HCT116 (cell line): Measurements from ENCODE around the gene ZNF32. TPM values are rescaled to one million over a fixed set of nuclear protein-coding genes. Genes with fewer than 3 reads are reported as not detected.

Source experiments
- ATAC-seq: fragments of 200-7000 bp; cut with Tn5 transposase; 2 replicates; pipeline ENCODE4 v1.9.1; 2020; ENCODE audit warnings: mild to moderate bottlenecking, moderate library complexity
- BruUV-seq: library from RNA; stranded (reverse); fragments of 400-500 nt; replicated peaks from 2 replicates; lab custom pipeline; 2021; lab: Mats Ljungman, UMichigan
- CTCF ChIA-PET: fragments of 300-600 bp; sonication (Branson Sonifier 250); formaldehyde crosslinking; loops from one replicate; lab custom pipeline; 2021; ENCODE audit warnings: antibody characterized with exemption; lab: Charles Lee
- POLR2A ChIA-PET: fragments of 300-600, 350-600 bp; sonication (Branson Sonifier 250); formaldehyde crosslinking; loops from one replicate; lab custom pipeline; 2021; ENCODE audit warnings: antibody characterized with exemption; lab: Charles Lee
- RAD21 ChIA-PET, 2 experiments: fragments of 300-600 bp; sonication (Branson Sonifier 250); formaldehyde crosslinking; loops; one replicate each; lab custom pipeline; 2023; ENCODE audit warnings: low total read pairs in 2 of 2; ENCODE audit not compliant: uncharacterized antibody in 2 of 2, unreplicated experiment in 2 of 2, low non-redundant PET in 1 of 2; lab: Charles Lee
- DNase-seq: peaks from one replicate; pipeline ENCODE4 v3.0.0-alpha.2; 2010; ENCODE audit warnings: low read depth, low spot score
- H2AFZ ChIP-seq: fragments of 200-600 bp; shearing (Covaris generic), sonication (generic); 2 replicates; pipeline ENCODE4 v1.6.1; 2017; ENCODE audit warnings: low read depth, mixed run types, mixed read lengths, antibody characterized with exemption, low read length; ENCODE audit not compliant: poor library complexity, severe bottlenecking
- H3K27ac ChIP-seq: 2 replicates; pipeline ENCODE4 v1.5.1; 2012; ENCODE audit warnings: low read depth, low read length
- H3K27me3 ChIP-seq: fragments of 200-600 bp; sonication (generic); 2 replicates; pipeline ENCODE4 v1.6.1; 2016; ENCODE audit warnings: mixed run types, low read length, mixed read lengths; ENCODE audit not compliant: insufficient read depth
- H3K36me3 ChIP-seq, 2 experiments: fragments of 200-500 bp in 1 of 2; fragments of 200-600 bp in 1 of 2; sonication (Bioruptor generic) in 1 of 2; sonication (generic) in 1 of 2; 2 replicates each; pipeline versions ENCODE4 v1.5.1 to v1.6.1; 2014 to 2016; ENCODE audit warnings: low read length in 2 of 2, inconsistent platforms in 1 of 2, mixed read lengths in 1 of 2, mixed run types in 1 of 2; ENCODE audit not compliant: insufficient read depth in 2 of 2, control insufficient read depth in 1 of 2
- H3K4me1 ChIP-seq, 2 experiments: fragments of 200-600 bp in 1 of 2; sonication (generic) in 1 of 2; 2 replicates each; pipeline versions ENCODE4 v1.5.1 to v1.6.1; 2012 to 2017; ENCODE audit warnings: low read length in 2 of 2, inconsistent platforms in 1 of 2, mild to moderate bottlenecking in 1 of 2, mixed read lengths in 1 of 2, mixed run types in 1 of 2, moderate library complexity in 1 of 2; ENCODE audit not compliant: insufficient read depth in 2 of 2, control insufficient read depth in 1 of 2
- H3K4me2 ChIP-seq: fragments of 200-600 bp; sonication (generic); 2 replicates; pipeline ENCODE4 v1.6.1; 2017; ENCODE audit warnings: mixed run types, low read length, mixed read lengths
- H3K4me3 ChIP-seq, 2 experiments: fragments of 200-600 bp in 1 of 2; sonication (generic) in 1 of 2; replicated peaks in 1 of 2; 2 replicates each; pipeline ENCODE4 v1.5.1; 2011 to 2016; ENCODE audit warnings: low read length in 2 of 2, control low read depth in 1 of 2, low read depth in 1 of 2, mild to moderate bottlenecking in 1 of 2, mixed read lengths in 1 of 2, mixed run types in 1 of 2
- H3K79me2 ChIP-seq: fragments of 200-600 bp; sonication (generic); 2 replicates; pipeline ENCODE4 v1.6.1; 2017; ENCODE audit warnings: mild to moderate bottlenecking, mixed run types, low read length, moderate library complexity, mixed read lengths; ENCODE audit not compliant: insufficient read depth
- H3K9ac ChIP-seq: fragments of 200-600 bp; sonication (generic); 2 replicates; pipeline ENCODE4 v1.6.1; 2016; ENCODE audit warnings: low read length, mixed read lengths
- H3K9me2 ChIP-seq: fragments of 200-600 bp; sonication (generic), shearing (Covaris generic); 2 replicates; pipeline ENCODE4 v1.6.1; 2017; ENCODE audit warnings: mixed run types, mild to moderate bottlenecking, moderate library complexity; ENCODE audit not compliant: insufficient read depth
- H3K9me3 ChIP-seq, 2 experiments: fragments of 200-500 bp in 1 of 2; fragments of 200-600 bp in 1 of 2; sonication (Bioruptor generic) in 1 of 2; sonication (generic) in 1 of 2; 2 replicates each; pipeline ENCODE4 v1.6.1; 2014 to 2017; ENCODE audit warnings: low read length in 2 of 2, mixed read lengths in 2 of 2, inconsistent platforms in 1 of 2, low read depth in 1 of 2, mild to moderate bottlenecking in 1 of 2, mixed run types in 1 of 2, moderate library complexity in 1 of 2; ENCODE audit not compliant: control insufficient read depth in 1 of 2, insufficient read depth in 1 of 2
- H4K20me1 ChIP-seq: fragments of 200-600 bp; sonication (generic), shearing (Covaris generic); 2 replicates; pipeline ENCODE4 v1.6.1; 2017; ENCODE audit warnings: mixed run types, mild to moderate bottlenecking, moderate library complexity; ENCODE audit not compliant: insufficient read depth
- CBX3 ChIP-seq: IDR thresholded peaks from 2 replicates; pipeline ENCODE4 v1.6.1; 2012; ENCODE audit warnings: low read depth
- CEBPB ChIP-seq: IDR thresholded peaks from 2 replicates; pipeline ENCODE4 v1.6.1; 2012; ENCODE audit warnings: low read depth
- ELF1 ChIP-seq: IDR thresholded peaks from 2 replicates; pipeline ENCODE4 v1.6.1; 2012; ENCODE audit warnings: low read depth, borderline replicate concordance
- EZH2phosphoT487 ChIP-seq: fragments of 200-600 bp; IDR thresholded peaks from 2 replicates; pipeline ENCODE4 v1.6.1; 2018; ENCODE audit warnings: antibody characterized with exemption, borderline replicate concordance
- FOSL1 ChIP-seq: IDR thresholded peaks from 2 replicates; pipeline ENCODE4 v1.6.1; 2012; ENCODE audit warnings: low read depth
- POLR2AphosphoS5 ChIP-seq: IDR thresholded peaks from 2 replicates; pipeline ENCODE4 v1.6.1; 2011; ENCODE audit warnings: mild to moderate bottlenecking, low read depth, low read length, moderate library complexity
- RAD21 ChIP-seq: IDR thresholded peaks from 2 replicates; pipeline ENCODE4 v1.6.1; 2012; ENCODE audit warnings: low read depth, mild to moderate bottlenecking
- SIN3A ChIP-seq: IDR thresholded peaks from 2 replicates; pipeline ENCODE4 v1.6.1; 2012; ENCODE audit warnings: low read depth
- SP1 ChIP-seq: IDR thresholded peaks from 2 replicates; pipeline ENCODE4 v1.6.1; 2012; ENCODE audit warnings: low read depth
- SRF ChIP-seq: IDR thresholded peaks from 2 replicates; pipeline ENCODE4 v1.6.1; 2012; ENCODE audit warnings: low read depth
- ZFX ChIP-seq: fragments of 450-650 bp; IDR thresholded peaks from 2 replicates; pipeline ENCODE4 v1.6.1; 2017
- intact Hi-C: fragments of 100-400 bp; cut with micrococcal nuclease; formaldehyde crosslinking; loops from 2 replicates; pipeline ENCODE4 v1.10.0; 2022
- total RNA-seq: library from RNA; stranded (reverse); gene quantifications from one replicate; pipeline ENCODE4 v1.2.1, GENCODE V29; 2021; ENCODE audit not compliant: unreplicated experiment
- TF ChIP-seq, protein P1 (sequence below): IDR thresholded peaks from 2 replicates; pipeline ENCODE4 v1.6.1; 2012
- TF ChIP-seq, protein P2 (sequence below): IDR thresholded peaks from 2 replicates; pipeline ENCODE4 v1.6.1; 2012; ENCODE audit warnings: low read depth

Gene ZNF32
- total RNA-seq, 1 experiment from 2014 or later = 10.3 TPM

DNA sequence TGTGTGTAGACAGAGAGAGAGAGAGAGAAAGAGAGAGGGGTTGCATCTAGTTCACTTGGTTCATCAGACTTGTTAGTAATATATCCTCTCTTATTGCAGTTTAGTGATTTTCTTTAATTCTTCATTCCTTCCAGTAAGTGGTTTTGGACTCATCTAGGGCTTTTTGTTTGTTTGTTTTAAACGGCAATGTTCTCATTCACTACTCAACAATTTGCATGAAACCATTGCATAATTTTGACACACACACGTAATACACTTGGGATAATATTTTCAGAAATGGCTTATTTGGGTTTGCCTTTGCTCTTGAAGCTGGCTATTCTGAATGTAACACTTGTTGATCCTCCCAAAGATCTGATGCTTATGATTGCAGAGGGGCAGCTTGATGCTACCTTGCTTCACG lies 16.4 kb upstream of the ZNF32 start:
- Histone ChIP-seq H3K27me3 (no peaks in the 10 kb centered on the region), H4K20me1 (no peaks in the 10 kb centered on the region), H3K9me2 (no peaks in the 10 kb centered on the region), H3K4me1 (no peaks in the 10 kb centered on the region), H3K9me3 (no peaks in the 10 kb centered on the region), H3K27ac (no peak overlapping the region), H3K4me2 (no peak overlapping the region), H3K79me2 (no peaks in the 10 kb centered on the region), H3K4me3 (no peak overlapping the region), H3K36me3 (no peaks in the 10 kb centered on the region), H3K9ac (no peak overlapping the region), H2AFZ (no peak overlapping the region)
- POLR2A ChIA-PET = no interaction called here
- no peak for ATAC-seq
- RAD21 ChIA-PET = no interaction called here
- TF ChIP-seq, protein P1, sequence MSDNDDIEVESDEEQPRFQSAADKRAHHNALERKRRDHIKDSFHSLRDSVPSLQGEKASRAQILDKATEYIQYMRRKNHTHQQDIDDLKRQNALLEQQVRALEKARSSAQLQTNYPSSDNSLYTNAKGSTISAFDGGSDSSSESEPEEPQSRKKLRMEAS = no peak
- TF ChIP-seq SP1 = no peak
- no peak for TF ChIP-seq SIN3A
- no peak for TF ChIP-seq ZFX
- no peak for TF ChIP-seq FOSL1
- no peak for TF ChIP-seq ELF1
- TF ChIP-seq POLR2AphosphoS5 = no peak
- TF ChIP-seq RAD21 = no peak
- no peak for TF ChIP-seq CBX3
- no peak for TF ChIP-seq EZH2phosphoT487
- TF ChIP-seq, protein P2, sequence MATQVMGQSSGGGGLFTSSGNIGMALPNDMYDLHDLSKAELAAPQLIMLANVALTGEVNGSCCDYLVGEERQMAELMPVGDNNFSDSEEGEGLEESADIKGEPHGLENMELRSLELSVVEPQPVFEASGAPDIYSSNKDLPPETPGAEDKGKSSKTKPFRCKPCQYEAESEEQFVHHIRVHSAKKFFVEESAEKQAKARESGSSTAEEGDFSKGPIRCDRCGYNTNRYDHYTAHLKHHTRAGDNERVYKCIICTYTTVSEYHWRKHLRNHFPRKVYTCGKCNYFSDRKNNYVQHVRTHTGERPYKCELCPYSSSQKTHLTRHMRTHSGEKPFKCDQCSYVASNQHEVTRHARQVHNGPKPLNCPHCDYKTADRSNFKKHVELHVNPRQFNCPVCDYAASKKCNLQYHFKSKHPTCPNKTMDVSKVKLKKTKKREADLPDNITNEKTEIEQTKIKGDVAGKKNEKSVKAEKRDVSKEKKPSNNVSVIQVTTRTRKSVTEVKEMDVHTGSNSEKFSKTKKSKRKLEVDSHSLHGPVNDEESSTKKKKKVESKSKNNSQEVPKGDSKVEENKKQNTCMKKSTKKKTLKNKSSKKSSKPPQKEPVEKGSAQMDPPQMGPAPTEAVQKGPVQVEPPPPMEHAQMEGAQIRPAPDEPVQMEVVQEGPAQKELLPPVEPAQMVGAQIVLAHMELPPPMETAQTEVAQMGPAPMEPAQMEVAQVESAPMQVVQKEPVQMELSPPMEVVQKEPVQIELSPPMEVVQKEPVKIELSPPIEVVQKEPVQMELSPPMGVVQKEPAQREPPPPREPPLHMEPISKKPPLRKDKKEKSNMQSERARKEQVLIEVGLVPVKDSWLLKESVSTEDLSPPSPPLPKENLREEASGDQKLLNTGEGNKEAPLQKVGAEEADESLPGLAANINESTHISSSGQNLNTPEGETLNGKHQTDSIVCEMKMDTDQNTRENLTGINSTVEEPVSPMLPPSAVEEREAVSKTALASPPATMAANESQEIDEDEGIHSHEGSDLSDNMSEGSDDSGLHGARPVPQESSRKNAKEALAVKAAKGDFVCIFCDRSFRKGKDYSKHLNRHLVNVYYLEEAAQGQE = no peak
- no peak for TF ChIP-seq CEBPB
- TF ChIP-seq SRF = no peak
- no TSS peak for BruUV-seq
- CTCF ChIA-PET = no interaction called here
- intact Hi-C loops = no loop called here
- no peak for DNase-seq
